ENCODE results near the gene THOC7.

THOC7 gene

DNA sequence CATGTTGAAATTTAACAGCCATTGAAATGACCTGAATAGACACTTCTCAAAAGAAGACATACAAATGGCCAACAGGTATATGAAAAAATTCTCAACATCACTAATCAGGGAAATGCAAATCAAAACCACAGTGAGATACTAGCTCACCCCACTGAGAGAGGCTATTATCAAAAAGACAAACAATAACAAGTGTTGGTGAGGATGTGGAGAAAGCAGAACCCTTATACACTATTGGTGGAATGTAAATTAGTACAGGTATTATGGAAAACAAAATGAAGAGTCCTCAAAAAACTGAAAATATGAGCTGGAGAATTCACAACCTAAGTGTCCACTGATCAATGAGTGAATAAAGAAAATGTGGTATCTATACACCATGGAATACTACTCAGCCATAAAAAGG is 21.5 kb downstream of the THOC7 start:
- no peak for DNase-seq

DNA sequence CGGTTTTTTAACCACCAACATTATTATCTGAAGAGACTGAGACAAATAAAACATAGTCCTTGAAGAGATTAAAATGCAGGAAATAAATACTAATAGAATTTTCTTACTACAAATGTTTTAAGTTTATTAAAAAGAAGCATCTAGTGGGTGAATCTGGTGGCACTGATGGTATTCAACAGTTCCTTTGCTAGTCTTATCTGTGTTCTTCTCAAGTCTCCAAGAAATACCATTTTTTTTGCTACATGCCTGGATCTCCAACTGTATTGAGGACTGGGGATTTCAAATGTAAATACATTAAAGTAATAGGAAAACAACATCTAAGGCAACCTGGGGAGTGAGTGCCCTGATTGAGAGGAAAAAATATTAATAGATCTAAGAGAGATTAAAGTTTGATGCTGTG is 21.9 kb downstream of the THOC7 start:
- no peak for DNase-seq

DNA sequence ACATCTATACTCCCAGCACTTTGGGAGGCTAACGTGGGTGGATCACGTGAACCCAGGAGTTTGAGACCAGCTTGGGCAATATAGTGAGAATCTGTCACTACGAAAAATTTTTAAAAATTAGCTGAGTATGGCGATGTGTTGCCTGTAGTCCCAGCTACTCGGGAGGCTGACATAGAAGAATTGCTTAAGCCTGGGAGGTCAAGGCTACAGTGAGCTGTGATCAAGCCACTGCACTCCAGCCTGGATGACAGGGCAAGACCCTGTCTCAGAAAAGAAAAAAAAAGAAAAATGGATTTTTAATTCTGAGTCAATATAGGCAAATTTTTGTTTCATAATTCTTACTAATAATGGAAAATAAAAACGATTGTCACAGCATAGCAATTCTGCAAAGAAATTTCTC is 31.2 kb downstream of the THOC7 start:
- DNase-seq: no peak

DNA sequence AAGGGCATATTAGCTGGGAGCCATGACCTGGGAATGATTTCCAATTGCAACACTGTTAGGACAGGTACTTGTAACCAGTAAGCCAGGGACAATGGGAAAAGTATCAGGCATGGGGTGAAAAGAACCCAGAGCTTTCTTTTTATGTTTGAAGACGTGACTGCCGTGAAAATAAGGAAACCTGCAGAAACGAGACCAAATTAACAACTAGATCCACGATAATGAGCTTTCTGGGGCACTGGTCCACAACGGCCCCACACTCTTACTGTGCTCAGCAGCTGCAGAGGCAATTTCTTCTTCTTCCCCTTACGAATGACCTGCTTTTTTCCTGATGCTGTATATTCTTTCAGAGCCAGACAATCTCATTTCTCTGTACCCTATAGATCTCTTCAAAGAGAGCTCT is 33.1 kb downstream of the THOC7 start:
- DNase-seq: no peak

DNA sequence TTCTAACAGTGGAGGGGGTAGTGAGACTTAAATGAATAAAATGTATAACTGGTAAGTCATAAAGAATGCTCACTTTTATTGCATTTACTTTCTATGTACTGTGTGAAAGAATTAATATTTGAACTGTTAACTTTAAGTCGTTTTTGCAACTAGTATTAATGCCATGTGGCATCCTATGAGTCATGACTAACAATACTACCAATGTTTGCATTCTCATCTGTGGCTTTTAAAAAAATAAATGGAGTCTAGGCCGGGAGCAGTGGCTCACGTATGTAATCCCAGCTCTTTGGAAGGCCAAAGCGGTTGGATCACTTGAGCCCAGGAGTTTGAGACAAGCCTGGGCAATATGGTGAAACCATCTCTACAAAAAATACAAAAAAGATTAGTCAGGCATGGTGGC is 39.3 kb downstream of the THOC7 start:
- DNase-seq: no peak

DNA sequence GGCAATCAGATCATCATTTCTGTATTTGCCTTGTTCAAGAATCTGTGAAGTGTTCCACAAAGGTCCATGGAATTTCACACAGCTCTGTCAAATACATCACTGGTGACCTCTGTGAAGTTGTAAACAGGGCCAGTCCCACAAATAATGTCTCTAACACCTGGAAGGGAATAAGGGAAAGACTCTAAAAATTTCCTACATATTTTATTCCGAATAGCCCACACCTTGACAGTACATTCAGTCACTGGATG is 44.5 kb downstream of the THOC7 start, which contains the start of gene C3orf49:
TSS of gene C3orf49 (plus strand) at position 149 of the 248 bp plus-strand sequence. CDS start 173 bp downstream, outside the sequence.
- no peak for DNase-seq

DNA sequence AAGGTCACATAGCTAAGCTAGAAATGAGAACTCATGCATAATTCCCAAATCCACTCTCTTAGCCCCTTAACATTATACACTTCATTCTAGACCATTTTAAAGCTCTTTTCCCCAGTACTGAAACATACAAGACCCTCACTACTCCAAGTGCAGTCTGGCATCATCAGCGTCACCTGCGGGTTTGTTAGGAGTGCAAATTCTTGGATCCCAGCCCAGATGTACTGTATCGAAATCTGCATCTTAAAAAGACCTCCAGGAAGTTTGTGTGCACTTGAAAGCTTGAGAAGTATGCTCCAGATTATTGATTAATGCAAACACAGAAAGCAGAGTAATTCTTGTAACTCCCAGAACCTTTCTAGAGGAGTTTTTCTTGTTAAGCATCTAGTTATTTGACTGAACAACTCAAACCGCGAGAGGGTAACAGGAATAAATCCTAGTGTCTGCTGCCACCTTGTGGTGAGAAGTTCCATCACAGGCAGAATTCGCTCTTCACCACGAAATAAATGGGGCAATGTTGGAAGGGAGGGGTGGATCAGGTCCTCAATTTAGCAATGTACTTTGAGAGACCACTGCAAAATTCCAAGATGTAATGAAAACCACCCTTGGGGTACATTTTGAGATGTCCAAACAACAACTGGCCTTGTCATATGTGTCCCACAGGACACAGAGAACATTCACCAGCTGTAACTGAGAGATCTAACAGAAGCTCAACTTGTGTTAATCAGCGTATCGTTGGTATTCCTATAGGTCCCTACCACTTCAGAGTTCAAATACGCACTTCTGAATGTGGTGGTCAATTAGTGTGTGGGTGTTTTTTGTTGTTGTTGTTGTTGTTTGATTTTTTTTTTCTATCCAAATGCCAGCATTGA is 45.1 kb downstream of the THOC7 start:
- DNase-seq: peak; percentile 66 to 71

DNA sequence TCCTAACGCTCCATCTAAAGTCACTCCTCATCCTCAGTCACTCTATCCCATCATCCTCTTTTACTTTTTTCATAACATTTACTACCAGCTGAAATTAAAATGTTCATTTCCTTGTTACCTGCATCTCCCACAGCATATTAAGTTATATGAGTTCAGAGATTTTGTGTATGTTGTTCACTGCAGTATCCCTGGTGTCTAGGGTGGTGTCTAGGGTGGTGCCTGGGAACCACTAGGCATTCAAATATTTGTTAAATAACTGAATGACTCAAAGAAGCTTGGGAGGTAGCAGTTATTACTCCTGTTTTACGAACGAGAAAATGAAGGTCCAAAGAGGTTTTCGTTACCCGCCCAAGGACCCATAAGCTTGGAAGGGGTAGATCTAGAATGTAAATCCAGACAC is 46.4 kb downstream of the THOC7 start:
- no peak for DNase-seq

DNA sequence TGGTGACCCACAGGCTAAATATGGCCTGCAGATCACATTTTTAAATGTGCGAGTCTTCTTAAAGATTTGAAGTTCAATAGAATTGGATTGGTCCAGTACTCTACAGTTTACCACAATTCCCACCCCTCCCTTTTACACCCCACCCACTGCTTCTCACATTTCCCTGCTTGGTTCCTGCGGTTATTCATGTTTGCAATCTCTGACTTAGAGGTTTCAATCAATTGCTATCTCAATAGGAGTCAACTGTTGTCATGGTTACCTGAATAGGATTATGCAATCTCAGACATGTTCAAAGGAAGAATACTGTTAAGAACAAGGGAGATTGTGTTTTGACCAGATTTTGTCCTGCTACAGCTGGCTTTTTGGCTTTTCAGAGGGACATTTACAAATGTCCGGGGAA is 49.4 kb downstream of the THOC7 start:
- DNase-seq: no peak

DNA sequence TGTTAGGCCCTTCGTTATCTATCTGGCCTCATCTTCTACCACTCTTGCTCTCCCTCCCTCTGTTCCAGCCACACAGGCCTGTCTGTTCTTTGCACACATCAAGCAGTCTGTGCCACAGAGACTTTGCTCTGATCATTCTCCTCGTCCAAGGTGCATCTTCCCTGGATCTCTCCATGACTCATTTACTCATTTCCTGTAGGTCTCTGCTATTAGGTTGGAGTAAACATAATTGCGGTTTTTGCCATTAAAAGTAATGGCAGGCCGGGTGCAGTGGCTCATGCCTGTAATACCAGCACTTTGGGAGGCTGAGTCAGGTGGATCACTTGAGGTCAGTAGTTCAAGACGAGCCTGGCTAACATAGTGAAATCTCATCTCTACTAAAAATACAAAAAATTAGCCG is 54.0 kb downstream of the THOC7 start:
- DNase-seq: no peak

DNA sequence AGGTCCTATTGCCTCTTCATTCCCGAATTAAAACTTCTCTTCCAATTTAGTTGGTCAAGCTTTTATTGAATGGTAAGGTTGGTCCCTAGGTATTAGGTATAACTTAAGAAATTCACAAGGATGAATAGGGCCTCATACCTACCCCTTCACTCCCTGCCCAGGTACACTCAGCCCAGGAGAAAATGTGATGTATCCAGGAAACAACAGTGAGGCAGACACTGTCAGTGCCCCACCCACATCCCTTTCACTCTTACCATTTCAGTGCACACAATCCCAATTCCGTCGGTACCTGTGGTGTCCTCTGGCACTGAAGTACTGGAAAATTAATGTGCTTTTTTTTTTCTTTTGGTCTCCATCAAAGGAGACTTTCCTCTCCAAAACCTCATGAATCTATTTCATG is 55.0 kb downstream of the THOC7 start:
- no peak for DNase-seq

DNA sequence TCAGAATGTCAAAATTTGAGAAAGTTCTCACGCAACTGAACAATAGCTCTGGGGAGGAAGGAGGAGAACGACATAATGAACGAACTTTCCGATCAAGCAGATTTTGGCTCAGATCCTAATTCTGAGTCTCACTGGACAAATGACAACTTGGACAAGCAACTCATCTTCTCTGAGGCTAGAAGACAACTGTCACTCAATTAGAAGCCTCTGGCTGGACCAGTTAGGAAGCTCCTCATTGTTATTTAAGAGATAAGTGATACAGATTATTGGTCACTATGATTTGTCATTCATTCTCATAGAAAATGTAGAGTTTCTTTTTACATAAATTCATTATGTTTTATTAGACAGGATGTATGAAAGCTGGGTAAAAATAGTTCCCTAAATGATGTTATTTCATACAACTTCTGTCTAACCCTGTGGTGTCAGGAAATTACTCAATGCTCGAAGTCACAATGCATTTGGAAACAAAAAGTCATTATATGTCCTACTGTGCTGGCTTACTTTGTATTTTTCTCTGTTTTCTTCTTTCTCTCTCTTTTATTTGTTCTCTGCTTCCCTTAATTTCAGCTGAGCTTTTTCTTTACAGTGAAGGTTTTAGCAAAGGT is 55.5 kb downstream of the THOC7 start:
- peak; percentile 63 to 80 for DNase-seq

DNA sequence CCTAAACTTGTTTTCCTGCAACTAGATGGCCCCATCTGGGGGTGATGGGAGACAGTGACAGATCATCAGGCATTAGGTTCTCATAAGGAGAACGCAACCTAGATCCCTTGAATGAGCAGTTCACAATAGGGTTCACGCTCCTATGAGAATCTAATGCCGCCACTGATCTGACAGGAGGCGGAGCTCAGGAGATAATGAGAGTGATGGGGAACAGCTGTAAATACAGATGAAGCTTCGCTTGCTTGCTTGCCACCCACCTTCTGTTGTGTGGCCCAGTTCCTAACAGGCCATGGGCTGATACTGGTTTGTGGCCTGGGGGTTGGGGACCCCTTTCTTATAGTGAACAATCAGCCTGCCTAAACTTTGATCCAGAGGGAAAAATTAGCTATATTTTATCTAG is 59.7 kb downstream of the THOC7 start:
- DNase-seq: no peak

DNA sequence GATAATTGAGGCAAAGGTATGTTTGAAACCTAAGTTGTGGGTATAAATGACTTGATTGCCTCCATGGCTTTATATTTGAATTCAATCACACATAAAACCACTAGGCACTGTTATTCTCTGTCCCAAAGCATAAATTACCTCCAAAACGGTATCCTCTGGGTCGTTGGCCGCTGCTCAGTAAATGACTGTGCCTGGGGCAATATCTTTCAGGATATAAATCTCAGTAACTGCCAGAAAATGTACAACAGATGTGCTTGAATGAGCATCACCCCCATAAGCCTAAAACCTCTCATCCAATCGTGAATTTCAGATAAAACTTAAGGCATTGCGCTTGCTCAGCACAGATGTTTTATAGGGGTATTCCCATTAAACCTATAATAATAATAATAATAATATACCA is 63.5 kb downstream of the THOC7 start:
- no peak for DNase-seq

DNA sequence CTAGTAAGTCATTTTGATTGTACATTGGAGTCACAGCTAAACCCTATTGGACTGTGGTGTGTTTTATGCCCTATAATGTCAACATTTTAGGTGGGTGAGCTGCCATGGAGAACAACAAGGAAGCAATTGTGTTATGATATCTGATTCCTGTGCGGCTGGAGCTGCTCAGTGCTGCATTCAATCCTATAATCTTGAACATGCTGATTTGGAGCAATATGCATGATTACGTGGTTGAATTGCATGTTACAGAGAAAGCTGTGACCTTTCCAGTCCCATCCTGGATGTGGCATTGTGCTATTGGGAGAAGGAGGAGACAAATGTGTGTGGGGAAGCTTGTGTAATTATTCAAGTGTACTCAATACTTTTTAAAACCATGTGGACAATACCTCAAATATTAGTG is 64.7 kb downstream of the THOC7 start:
- peak in 1 of 2 donors; percentile 5 for DNase-seq

DNA sequence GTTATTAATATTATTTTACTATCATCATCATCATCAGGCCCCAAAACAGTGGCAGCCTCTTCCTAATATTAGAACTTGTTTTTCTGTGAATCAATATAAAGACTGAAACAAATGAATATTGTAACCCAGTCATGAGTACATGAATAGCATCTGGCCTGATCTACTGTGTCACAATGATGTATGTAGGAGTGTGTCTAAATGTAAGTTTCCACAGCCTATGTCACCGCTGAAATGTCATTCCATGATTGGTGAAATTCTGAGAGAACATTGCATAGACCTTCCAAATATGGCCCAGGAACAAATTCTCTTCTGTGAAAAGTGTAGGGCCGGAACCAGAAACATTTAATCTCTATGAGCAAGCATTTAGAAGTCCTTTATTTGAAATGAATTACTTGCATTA is 65.1 kb downstream of the THOC7 start:
- peak; percentile 11 to 79 for DNase-seq

DNA sequence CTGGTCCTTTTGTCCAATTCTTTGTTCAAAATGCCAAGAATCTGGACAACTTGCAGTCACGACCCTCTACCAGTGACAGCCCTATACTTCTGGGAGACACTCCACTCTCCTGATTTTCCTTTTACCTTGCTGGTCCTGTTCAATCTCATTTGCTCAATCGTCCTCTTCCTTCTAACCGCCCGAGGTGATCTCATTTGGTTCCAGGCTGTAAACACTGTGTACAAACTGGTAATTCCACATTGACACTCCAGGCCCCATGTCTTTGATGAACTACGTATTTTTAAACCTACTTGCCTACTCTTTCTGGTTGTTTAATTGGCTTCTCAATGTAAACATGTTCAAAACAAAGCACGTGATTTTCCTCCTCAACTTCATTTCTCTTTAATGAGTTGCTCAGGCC is 68.2 kb downstream of the THOC7 start:
- no peak for DNase-seq

DNA sequence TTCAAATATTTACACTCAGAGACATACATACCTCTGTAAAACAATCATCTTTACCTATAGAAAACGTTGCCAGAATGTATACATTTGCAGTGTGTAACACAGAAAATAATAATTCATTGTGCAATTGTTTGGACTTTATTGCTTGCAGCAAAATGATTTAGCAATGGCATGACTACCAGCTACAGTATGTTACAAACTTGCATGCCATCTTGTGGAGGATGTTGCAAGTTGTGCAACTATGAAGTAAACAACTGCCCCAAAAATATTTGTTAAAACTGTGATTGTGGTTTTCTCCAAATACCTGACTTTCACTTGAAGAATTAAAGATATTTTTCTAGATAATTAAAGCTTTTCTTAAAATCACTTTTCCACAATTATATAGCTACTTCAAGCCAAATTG is 71.6 kb downstream of the THOC7 start:
- peak; percentile 53 to 62 for DNase-seq

Data from inflammatory macrophage (primary cell).